ENCODE measurements around the gene NKX2-3.

Gene NKX2-3

DNA sequence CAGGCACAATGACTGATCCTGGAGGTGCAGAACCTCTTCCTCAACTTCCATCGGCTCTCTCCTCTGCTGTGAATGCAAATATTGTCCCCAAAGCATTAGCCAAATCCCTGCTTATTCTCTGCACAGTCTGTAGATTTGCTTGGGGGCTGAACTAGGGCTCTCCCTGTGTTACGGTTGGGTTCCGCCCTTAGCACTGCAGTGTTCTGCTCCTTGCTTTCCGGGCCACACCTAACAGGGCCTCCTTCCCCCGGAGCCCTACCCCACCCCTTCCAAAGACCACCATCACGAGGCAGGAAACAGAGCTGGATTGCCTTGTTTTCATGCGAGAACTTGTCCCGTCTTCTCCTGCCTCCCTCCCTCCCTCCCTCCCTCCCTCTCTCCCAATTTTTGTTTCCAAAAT is 50.9 kb downstream of the NKX2-3 start:
- DNase-seq (ENCODE audit: low read depth) = no peak
